ENCODE data around the gene CAPN13. TPM values are rescaled to one million over a fixed set of nuclear protein-coding genes. Genes with fewer than 3 reads are reported as not detected.

The CAPN13 gene
- total RNA-seq, 1 experiment from 2014 or later, result 5.7 TPM

- no peak overlapping the region for H3K9ac ChIP-seq (ENCODE audit: extremely low read depth, insufficient read length, low read length)
- H2AK5ac ChIP-seq (ENCODE audit: insufficient read length, low read length), result no peak overlapping the region
- H3K56ac ChIP-seq (ENCODE audit: insufficient read length, low read depth, low read length), result no peak overlapping the region
- H2AFZ ChIP-seq (ENCODE audit: low read length), result no peak overlapping the region
- no CpG with 5 or more reads among the region's 6 CpGs for WGBS (ENCODE audit: extremely low coverage, insufficient read length, low lambda C conversion rate)
- no peak overlapping the region for H3K14ac ChIP-seq (ENCODE audit: insufficient read depth, low read length)
- no peaks in the 10 kb centered on the region for H3K79me1 ChIP-seq (ENCODE audit: insufficient read depth, low read depth, low read length, poor library complexity, severe bottlenecking)
- Mint-ChIP-seq H3K36me3 (ENCODE audit: insufficient read depth in 1 of 3, low read depth in 3 of 3) (no peaks in the 10 kb centered on the region), H3K27ac (no peak overlapping the region), H3K4me3 (no peak overlapping the region), H3K27me3 (ENCODE audit: low read depth) (no peaks in the 10 kb centered on the region; the same call in 1 of the 2 replicates), H3K4me1 (peaks cover 10 to 11% of the 10 kb centered on the region in 2 experiments), H3K9me3 (no peaks in the 10 kb centered on the region)
- no peak overlapping the region for H2BK15ac ChIP-seq (ENCODE audit: low read depth, low read length)
- H4K5ac ChIP-seq (ENCODE audit: insufficient read length, low read depth, low read length), result no peak overlapping the region
- H3K27ac ChIP-seq (ENCODE audit: insufficient read length, low read depth, low read length), result no peak overlapping the region
- no peaks in the 10 kb centered on the region for H3K23me2 ChIP-seq (ENCODE audit: insufficient read length, low read depth, low read length, poor library complexity, severe bottlenecking)
- no peaks in the 10 kb centered on the region for H3K79me2 ChIP-seq (ENCODE audit: insufficient read depth, low read length)
- no peaks in the 10 kb centered on the region for H4K20me1 ChIP-seq (ENCODE audit: control insufficient read depth, insufficient read depth, insufficient read length)
- H3T11ph ChIP-seq (ENCODE audit: low read length), result no peak overlapping the region
- H4K91ac ChIP-seq (ENCODE audit: insufficient read length, low read depth, low read length), result no peak overlapping the region
- H2BK5ac ChIP-seq (ENCODE audit: insufficient read length, low read length), result no peak overlapping the region
- no peak for DNase-seq
- H2BK12ac ChIP-seq (ENCODE audit: insufficient read length, low read depth, low read length), result no peak overlapping the region
- no peak overlapping the region for H3K4ac ChIP-seq (ENCODE audit: low read depth, low read length)
- H3K27me3 ChIP-seq (ENCODE audit: insufficient read depth, low read length), result no peaks in the 10 kb centered on the region
- no peak overlapping the region for H3K4me2 ChIP-seq (ENCODE audit: insufficient read depth, insufficient read length, low read length)
- H3K9me3 ChIP-seq (ENCODE audit: control insufficient read depth, low read depth, low read length), result no peaks in the 10 kb centered on the region
- H3K18ac ChIP-seq (ENCODE audit: insufficient read length, low read depth, low read length), result no peak overlapping the region
- H3K4me1 ChIP-seq (ENCODE audit: insufficient read depth, low read length), result no peaks in the 10 kb centered on the region
- TF ChIP-seq CTCF (conservative IDR thresholded peaks at IDR 0.05), result no peak
- H2BK120ac ChIP-seq (ENCODE audit: low read depth, low read length, poor library complexity, severe bottlenecking), result no peak overlapping the region
- H2BK20ac ChIP-seq (ENCODE audit: low read depth, low read length, poor library complexity, severe bottlenecking), result no peak overlapping the region
- H4K8ac ChIP-seq (replicated peaks; ENCODE audit: insufficient read length, low read depth, low read length), result no peak overlapping the region
- no peak overlapping the region for H3K23ac ChIP-seq (ENCODE audit: insufficient read length, low read depth, low read length)
These were observed 53.6 kb downstream of the CAPN13 start for GRCh38 chr2:30753630-30754029.
